Coronary artery (tissue), 2 donors: ENCODE data around the gene CHKB.

Experiments
- DNase-seq: peaks from one replicate; pipeline ENCODE4 v3.0.0-alpha.2; 2017; ENCODE audit warnings: low spot score
- H3K27ac ChIP-seq, 2 donors: fragments of 200-600 bp; sonication (generic); one replicate each; pipeline ENCODE4 v1.5.1; 2016 to 2019
- H3K4me3 ChIP-seq: fragments of 200-600 bp; sonication (generic); 2 replicates; pipeline ENCODE4 v1.5.1; 2016; ENCODE audit warnings: mild to moderate bottlenecking, moderate library complexity
- TF ChIP-seq, protein P1 (sequence below): fragments of 200-600 bp; sonication (generic); IDR thresholded peaks from one replicate; pipeline ENCODE4 v1.5.1; 2019; ENCODE audit warnings: antibody characterized with exemption

CHKB gene

DNA sequence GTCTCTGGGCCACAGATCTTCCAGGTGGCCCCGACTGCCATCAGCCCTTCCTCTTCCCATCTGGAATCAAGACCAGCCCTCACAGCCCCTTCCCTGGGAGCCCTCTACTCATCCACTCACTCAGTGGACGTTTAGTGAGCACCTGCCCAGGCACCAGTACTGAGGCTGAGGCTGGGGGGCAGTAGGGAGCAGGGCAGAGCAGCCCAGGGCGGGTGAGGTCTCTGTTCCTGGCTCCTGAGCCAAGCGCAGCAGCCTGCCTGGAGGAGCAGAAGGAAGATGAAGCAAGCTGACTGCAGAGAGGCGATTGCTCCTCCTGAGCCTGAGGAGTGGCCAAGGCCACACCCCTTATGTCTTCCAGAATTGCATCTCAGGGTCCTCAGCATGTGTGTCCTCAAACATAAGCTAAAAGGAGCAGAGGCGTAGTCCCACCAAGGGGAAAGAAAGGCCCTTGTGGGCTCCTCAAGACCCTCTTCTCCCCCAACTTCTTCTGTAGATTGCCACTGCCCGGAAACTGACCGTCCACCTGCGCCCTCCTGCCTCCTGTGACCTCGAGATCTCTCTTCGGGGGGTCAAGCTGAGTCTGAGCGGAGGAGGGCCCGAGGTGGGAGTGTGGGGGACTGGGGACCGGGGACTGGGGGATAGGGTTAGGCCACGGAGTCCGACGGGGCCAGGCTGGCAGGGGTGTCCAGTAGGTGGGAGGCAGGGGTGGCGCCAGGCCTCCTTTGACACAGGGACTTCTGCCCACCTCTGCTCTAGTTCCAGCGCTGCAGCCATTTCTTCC, 23.7 kb upstream of the CHKB start:
- H3K27ac ChIP-seq: no peak overlapping the region
- TF ChIP-seq, protein P1, sequence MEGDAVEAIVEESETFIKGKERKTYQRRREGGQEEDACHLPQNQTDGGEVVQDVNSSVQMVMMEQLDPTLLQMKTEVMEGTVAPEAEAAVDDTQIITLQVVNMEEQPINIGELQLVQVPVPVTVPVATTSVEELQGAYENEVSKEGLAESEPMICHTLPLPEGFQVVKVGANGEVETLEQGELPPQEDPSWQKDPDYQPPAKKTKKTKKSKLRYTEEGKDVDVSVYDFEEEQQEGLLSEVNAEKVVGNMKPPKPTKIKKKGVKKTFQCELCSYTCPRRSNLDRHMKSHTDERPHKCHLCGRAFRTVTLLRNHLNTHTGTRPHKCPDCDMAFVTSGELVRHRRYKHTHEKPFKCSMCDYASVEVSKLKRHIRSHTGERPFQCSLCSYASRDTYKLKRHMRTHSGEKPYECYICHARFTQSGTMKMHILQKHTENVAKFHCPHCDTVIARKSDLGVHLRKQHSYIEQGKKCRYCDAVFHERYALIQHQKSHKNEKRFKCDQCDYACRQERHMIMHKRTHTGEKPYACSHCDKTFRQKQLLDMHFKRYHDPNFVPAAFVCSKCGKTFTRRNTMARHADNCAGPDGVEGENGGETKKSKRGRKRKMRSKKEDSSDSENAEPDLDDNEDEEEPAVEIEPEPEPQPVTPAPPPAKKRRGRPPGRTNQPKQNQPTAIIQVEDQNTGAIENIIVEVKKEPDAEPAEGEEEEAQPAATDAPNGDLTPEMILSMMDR: no peak
- no peak for DNase-seq
- no peak overlapping the region for H3K4me3 ChIP-seq

DNA sequence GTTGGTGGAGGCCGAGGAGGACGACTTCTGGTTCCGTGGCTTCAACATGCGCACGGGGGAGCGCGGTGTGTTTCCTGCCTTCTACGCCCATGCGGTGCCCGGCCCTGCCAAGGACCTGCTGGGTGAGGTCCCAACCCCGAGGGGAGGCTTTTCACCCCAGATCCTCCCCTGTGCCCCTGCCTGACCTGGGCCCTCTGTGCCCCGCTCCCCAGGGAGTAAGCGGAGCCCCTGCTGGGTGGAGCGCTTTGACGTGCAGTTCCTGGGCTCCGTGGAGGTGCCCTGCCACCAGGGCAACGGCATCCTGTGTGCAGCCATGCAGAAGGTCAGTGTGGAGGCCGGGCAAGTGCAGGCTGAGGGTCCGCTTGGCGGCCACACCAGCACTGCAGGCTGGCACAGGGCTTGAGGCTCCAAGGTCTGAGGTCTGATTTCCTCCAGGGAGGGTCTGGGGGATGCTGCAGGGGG, 23.0 kb upstream of the CHKB start:
- no peak overlapping the region for H3K4me3 ChIP-seq
- DNase-seq: no peak
- TF ChIP-seq, protein P1: no peak
- no peak overlapping the region for H3K27ac ChIP-seq

DNA sequence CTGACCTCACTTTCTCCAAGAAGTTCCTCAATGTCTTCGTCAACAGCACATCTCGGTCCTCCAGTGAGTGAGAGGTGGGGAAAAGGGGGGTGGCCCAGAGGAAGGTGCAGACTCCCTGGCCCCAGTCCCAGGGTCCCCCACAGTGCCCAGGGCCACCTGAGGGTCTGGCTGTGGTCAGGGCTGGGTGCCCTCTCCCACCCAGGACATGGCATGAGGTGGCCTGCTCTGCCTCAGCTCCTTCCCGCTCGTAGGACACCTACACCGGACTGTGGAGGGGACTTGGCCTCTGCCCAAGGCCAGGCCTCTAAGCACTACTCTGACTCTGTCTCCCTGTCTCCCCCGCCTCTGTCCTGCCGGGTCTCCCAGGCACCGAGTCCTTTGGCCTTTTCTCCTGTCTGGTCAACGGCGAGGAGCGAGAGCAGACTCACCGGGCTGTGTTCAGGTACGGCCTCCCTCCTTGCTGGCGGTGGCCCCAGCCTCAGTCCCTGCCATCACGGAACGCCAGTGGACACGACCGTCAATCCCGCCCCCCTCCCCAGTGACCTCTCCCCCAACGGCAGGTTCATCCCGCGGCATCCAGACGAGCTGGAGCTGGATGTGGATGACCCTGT, 22.5 kb upstream of the CHKB start:
- DNase-seq: no peak
- Histone ChIP-seq H3K4me3 (no peak overlapping the region), H3K27ac (no peak overlapping the region)
- TF ChIP-seq, protein P1: no peak

DNA sequence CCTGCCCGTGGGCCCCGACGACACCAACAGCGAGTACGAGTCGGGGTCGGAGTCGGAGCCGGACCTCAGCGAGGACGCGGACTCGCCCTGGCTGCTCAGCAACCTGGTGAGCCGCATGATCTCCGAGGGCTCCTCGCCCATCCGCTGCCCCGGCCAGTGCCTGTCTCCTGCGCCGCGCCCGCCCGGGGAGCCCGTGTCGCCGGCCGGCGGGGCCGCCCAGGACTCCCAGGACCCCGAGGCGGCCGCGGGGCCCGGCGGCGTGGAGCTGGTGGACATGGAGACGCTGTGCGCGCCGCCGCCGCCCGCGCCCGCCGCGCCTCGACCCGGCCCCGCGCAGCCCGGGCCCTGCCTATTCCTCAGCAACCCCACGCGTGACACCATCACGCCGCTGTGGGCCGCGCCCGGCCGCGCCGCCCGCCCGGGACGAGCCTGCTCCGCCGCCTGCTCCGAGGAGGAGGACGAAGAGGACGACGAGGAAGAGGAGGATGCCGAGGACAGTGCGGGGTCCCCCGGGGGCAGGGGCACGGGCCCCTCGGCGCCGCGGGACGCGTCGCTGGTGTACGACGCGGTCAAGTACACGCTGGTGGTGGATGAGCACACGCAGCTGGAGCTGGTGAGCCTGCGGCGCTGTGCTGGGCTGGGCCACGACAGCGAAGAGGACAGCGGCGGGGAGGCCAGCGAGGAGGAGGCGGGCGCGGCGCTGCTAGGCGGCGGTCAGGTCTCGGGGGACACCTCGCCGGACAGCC, 21.8 kb upstream of the CHKB start:
- TF ChIP-seq, protein P1: no peak
- Histone ChIP-seq H3K27ac (no peak overlapping the region), H3K4me3 (no peak overlapping the region)
- DNase-seq: no peak

DNA sequence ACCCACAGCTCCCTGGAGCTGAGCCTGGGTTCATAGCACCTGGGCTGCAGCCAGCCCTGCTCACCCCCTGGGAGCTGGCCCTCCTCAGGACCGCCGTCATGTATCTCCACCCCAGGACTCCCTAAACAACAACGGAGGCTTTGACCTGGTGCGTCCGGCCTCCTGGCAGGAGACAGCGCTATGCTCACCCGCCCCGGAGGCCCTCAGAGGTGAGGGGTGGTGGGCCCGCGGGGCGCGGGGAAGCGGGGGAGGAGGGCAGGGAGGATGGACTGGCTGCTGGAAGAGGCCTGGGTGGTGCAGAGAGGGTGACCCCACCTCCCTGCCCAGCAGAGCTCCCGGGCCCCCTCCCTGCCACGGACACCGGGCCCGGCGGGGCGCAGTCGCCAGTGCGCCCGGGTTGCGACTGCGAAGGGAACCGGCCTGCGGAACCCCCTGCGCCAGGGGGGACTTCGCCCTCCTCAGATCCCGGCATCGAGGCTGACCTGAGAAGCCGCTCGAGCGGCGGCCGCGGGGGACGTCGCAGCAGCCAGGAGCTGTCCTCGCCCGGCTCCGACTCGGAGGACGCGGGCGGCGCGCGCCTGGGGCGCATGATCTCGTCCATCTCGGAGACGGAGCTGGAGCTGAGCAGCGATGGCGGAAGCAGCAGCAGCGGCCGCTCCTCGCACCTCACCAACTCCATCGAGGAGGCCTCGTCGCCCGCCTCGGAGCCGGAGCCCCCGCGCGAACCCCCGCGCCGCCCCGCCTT, 21.0 kb upstream of the CHKB start:
- Histone ChIP-seq H3K4me3 (no peak overlapping the region), H3K27ac (no peak overlapping the region)
- DNase-seq: no peak
- TF ChIP-seq, protein P1: no peak

DNA sequence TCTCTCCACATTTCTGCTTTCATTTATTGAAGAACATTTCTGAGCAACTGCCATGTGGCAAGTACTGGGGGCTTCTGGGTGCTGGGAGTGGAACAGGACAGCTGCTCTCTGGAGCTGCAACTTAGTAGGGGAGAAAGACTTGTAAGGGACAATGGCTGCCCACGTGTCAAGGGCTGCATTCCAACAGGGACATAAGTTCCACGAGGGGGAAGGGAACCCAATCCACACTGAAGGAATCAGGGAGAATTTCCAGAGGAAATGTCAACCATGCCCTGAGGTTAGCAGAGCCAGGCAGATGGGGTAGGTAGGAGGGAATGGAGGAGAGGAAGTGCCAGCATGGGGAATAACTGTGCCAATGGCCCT, 19.7 kb upstream of the CHKB start:
- no peak for DNase-seq
- TF ChIP-seq, protein P1: no peak
- no peak overlapping the region for H3K4me3 ChIP-seq
- H3K27ac ChIP-seq: no peak overlapping the region
